G401.6 (cell line): ENCODE measurements around the gene FSIP2.
"Not testable (repeated sequence)": the region's sequence is repeated elsewhere in the genome, so short reads cannot be mapped to it uniquely, and the experiment has no call there.

Experiments used
- FAIRE-seq: peaks from 2 replicates; lab custom pipeline; 2012; peaks lifted over from hg19 to GRCh38; lab: Jason Lieb, UNC

The FSIP2 gene

GRCh38 chr2:185811580-185811979, 73.0 kb downstream of the FSIP2 start:
- no peak for FAIRE-seq

- FAIRE-seq: no peak
These were observed 75.1 kb downstream of the FSIP2 start for GRCh38 chr2:185813707-185814106.

- FAIRE-seq: no peak
These were observed 79.4 kb downstream of the FSIP2 start for GRCh38 chr2:185817991-185818390.

- FAIRE-seq: no peak
These were observed 82.9 kb downstream of the FSIP2 start for GRCh38 chr2:185821467-185821866.

GRCh38 chr2:185823773-185824172, 85.2 kb downstream of the FSIP2 start:
- no peak for FAIRE-seq

GRCh38 chr2:185825557-185825956, 87.0 kb downstream of the FSIP2 start:
- FAIRE-seq: no peak

- FAIRE-seq: no peak
These were observed 89.7 kb downstream of the FSIP2 start for GRCh38 chr2:185828326-185828725.

GRCh38 chr2:185833864-185834263, 95.3 kb downstream of the FSIP2 start:
- FAIRE-seq: no peak

GRCh38 chr2:185835974-185836373, 97.4 kb downstream of the FSIP2 start:
- FAIRE-seq: no peak

- no peak for FAIRE-seq
These were observed 116.3 kb downstream of the FSIP2 start for GRCh38 chr2:185854885-185855284.

GRCh38 chr2:185857691-185858090, 119.1 kb downstream of the FSIP2 start:
- no peak for FAIRE-seq

GRCh38 chr2:185859506-185859905, 120.9 kb downstream of the FSIP2 start:
- FAIRE-seq: no peak

- no peak for FAIRE-seq
These were observed 121.7 kb downstream of the FSIP2 start for GRCh38 chr2:185860321-185860720.

GRCh38 chr2:185862657-185863398, 124.2 kb downstream of the FSIP2 start:
- no peak for FAIRE-seq

- not testable (repeated sequence) for FAIRE-seq
These were observed 126.1 kb downstream of the FSIP2 start for GRCh38 chr2:185864468-185865260.

GRCh38 chr2:185875136-185875931, 136.7 kb downstream of the FSIP2 start:
- no peak for FAIRE-seq

- no peak for FAIRE-seq
These were observed 137.6 kb downstream of the FSIP2 start for GRCh38 chr2:185876234-185876633.

- FAIRE-seq: no peak
These were observed 141.8 kb downstream of the FSIP2 start for GRCh38 chr2:185880396-185880795.
